NCI-H128 (cell line): Measurements from ENCODE around the gene SLC9A8.
"Not testable (repeated sequence)": the region's sequence is repeated elsewhere in the genome, so short reads cannot be mapped to it uniquely, and the experiment has no call there.

Experiments used
- DNase-seq: peaks from one replicate; lab custom pipeline; 2025; ENCODE audit not compliant: unreplicated experiment; lab: John Stamatoyannopoulos, UW

The SLC9A8 gene, protein sequence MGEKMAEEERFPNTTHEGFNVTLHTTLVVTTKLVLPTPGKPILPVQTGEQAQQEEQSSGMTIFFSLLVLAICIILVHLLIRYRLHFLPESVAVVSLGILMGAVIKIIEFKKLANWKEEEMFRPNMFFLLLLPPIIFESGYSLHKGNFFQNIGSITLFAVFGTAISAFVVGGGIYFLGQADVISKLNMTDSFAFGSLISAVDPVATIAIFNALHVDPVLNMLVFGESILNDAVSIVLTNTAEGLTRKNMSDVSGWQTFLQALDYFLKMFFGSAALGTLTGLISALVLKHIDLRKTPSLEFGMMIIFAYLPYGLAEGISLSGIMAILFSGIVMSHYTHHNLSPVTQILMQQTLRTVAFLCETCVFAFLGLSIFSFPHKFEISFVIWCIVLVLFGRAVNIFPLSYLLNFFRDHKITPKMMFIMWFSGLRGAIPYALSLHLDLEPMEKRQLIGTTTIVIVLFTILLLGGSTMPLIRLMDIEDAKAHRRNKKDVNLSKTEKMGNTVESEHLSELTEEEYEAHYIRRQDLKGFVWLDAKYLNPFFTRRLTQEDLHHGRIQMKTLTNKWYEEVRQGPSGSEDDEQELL

GRCh38 chr20:49812507-49813304 is at the start of gene SLC9A8:
TSS of gene SLC9A8 (plus strand) at chr20:49812828. CDS start at chr20:49812923, 95 bp downstream.
- peak; percentile 82 for DNase-seq

- DNase-seq: no peak
Observed at GRCh38 chr20:49762940-49763766, 49.5 kb upstream of the SLC9A8 start.

DNA sequence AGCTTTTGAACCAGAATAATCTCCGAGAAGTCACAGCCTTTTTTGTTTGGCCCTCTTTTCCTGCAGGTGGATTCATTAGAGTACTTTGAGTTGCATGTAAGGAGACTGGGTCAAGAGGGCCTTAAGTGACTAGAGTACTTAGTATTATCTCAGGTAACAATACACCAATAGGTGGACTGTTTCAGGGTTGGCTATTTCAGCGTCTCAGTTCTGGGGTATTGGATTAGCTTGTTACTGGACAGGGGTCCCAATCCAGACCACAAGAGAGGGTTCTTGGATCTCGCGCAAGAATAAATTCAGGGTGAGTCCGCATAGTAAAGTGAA is 47.3 kb upstream of the SLC9A8 start:
- no peak for DNase-seq

- no peak for DNase-seq
Observed at GRCh38 chr20:49765846-49766541, 46.6 kb upstream of the SLC9A8 start.

GRCh38 chr20:49766979-49767521 is 45.6 kb upstream of the SLC9A8 start:
- no peak for DNase-seq

- DNase-seq: no peak
Observed at GRCh38 chr20:49768204-49769047, 44.2 kb upstream of the SLC9A8 start.

GRCh38 chr20:49769048-49769581 is 43.5 kb upstream of the SLC9A8 start:
- no peak for DNase-seq

DNA sequence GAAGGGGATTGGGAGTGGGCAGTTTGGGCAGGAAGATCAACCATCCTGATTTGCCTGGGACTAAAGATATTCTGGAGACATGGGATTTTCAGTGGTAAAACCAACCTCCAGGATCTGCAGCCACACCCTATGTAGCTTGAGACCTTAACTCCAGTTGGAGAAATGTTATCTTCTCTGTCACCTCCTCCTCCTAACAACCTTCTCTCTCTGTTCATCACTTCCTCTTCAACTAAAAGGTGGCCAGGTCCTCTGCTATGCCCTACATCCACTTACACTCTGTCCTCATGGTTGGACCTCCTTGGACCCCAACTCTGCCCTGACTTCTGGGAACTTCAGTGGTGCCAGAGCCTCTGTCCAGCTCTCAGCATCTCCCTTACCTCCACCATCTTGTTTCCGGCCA is 42.0 kb upstream of the SLC9A8 start:
- no peak for DNase-seq

DNA sequence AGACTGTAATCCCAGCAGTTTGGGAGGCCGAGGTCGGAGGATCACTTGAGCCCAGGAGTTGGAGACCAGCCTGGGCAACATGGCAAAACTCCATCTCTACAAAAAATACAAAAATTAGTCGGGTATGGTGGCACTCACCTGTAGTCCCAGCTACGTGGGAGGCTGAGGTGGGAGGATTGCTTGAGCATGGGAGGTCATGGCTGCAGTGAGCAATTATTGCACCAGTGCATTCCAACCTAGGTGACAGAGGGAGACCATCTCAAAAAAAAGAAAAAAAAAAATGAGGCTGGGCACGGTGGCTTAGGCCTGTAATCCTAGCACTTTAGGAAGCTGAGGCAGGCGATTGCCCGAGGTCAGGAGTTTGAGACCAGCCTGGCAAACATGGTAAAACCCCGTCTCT is 38.4 kb upstream of the SLC9A8 start:
- DNase-seq: not testable (repeated sequence)

DNA sequence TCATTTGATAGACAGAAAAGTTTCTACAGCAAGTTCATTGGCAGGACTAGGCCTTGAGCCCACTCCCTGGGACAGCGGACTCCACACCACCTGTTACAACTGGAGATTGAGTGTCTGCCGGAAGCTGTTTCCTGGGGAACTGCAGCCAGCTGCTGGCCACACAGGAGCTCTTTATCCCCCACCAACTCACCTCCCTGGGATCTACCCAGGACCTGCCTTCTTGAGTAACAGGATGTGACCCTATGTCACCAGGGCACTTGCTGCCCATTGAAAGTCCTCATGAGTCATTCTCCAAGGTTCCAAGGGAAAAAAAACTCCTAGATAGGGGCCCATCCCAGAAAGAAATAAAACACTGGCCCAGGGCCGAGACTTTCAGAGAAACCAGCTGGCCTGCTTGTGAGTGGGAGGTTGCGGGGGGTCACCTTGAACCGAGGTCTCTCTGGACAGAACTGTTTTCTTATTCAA is 37.4 kb upstream of the SLC9A8 start:
- DNase-seq: no peak

DNA sequence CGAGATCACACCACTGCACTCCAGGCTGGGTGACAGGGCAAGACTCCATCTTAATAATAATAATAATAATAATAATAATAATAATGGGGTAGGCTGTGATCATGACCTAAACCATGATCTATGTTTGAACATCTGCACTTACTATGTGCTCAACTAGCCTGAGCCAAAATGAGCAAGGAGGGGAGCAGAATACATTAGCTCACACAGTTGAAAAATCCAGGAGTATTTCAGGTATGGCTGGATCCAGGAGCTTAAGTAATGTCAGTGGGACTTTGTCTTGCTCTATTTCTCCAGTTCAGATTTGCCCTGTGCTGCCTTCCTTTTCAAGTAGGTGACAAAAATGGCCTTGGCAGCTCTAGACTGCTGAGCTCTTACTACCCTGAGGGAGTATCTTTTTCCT is 32.7 kb upstream of the SLC9A8 start:
- no peak for DNase-seq

- DNase-seq: no peak
Observed at GRCh38 chr20:49781676-49782075, 31.0 kb upstream of the SLC9A8 start.

DNA sequence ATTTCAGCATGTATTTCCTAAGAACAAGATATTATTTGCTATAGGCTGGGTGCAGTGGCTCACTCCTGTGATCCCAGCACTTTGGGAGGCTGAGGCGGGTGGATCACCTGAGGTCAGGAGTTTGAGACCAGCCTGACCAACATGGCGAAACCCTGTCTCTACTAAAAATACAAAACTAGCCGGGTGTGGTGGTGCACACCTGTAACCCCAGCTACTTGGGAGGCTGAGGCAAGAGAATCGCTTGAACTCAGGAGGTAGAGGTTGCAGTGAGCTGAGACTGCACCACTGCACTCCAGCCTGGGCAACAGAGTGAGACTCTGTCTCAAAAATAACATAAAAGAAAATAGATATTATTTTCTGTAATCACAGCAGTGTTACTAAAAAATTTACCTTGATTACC is 30.2 kb upstream of the SLC9A8 start:
- not testable (repeated sequence) for DNase-seq

DNA sequence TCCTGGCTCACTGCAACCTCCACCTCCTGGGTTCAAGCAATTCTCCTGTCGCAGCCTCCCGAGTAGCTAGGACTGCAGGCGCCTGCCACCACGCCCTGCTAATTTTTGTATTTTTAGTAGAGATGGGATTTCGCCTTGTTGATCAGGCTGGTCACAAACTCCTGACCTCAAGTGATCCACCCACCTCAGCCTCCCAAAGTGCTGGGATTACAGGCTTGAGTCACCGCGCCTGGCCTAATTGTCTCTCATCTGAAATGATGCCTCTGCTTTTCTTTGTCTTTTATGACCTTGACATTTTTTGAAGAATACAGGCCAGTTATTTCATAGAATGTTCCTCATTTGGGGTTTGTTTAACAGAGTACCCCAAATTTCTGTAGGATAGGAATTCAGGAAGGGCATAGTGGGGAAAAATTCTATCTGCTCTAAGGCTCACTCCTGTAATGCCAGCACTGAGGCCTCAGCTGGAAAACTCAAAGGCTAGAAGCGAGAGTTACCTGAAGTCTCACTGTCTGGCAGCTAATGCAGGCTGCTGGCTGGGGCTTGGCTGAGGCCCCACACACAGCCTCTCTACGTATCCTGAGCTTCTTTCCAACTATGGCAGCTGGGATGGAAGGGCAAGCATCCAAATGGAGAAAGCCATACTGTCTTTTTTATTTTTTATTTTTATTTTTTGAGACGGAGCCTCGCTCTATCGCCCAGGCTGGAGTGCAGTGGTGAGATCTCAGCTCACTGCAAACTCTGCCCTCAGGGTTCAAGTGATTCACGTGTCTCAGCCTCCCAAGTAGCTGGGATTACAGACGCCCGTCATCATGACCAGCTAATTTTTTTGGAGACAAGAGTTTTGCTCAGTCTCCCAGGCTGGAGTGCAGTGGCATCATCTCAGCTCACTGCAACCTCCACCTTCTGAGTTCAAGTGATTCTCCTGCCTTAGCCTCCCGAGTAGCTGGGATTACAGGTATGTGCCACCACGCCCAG is 29.3 kb upstream of the SLC9A8 start:
- DNase-seq: not testable (repeated sequence)

- DNase-seq: no peak
Observed at GRCh38 chr20:49784291-49784690, 28.3 kb upstream of the SLC9A8 start.

- DNase-seq: no peak
Observed at GRCh38 chr20:49785149-49785851, 27.3 kb upstream of the SLC9A8 start.

GRCh38 chr20:49785852-49786175 is 26.8 kb upstream of the SLC9A8 start:
- DNase-seq: no peak
